Brain microvascular endothelial cell (primary cell): ENCODE results near the gene CHI3L1.
A peak's percentile ranks its signal among the peaks of the same experiment; 100 is the strongest.

Experiments
- DNase-seq: peaks from one replicate; pipeline ENCODE4 v3.0.0-alpha.2; 2020
- H3K27ac ChIP-seq: fragments of 250-450 bp; sonication (Bioruptor Pico); 2 replicates; pipeline ENCODE4 v1.5.1; 2020; ENCODE audit warnings: mild to moderate bottlenecking, moderate library complexity
- H3K27me3 ChIP-seq: fragments of 250-450 bp; sonication (Bioruptor Pico); replicated peaks from 2 replicates; pipeline ENCODE4 v1.5.1; 2020; ENCODE audit warnings: mild to moderate bottlenecking
- H3K36me3 ChIP-seq: fragments of 250-450 bp; sonication (Bioruptor Pico); replicated peaks from 2 replicates; pipeline ENCODE4 v1.5.1; 2020; ENCODE audit warnings: mild to moderate bottlenecking
- H3K4me3 ChIP-seq: 2 replicates; pipeline ENCODE4 v1.5.1; 2011; ENCODE audit warnings: low read depth, mild to moderate bottlenecking, control low read depth, low read length, moderate library complexity
- CTCF ChIP-seq: IDR thresholded peaks from 2 replicates; pipeline ENCODE4 v1.5.1; 2011; ENCODE audit warnings: low read depth, mild to moderate bottlenecking, moderate library complexity, low read length, control low read depth, inconsistent platforms; ENCODE audit errors: missing control alignments
- in situ Hi-C: cut with HindIII; loops from 2 replicates; pipeline ENCODE4 v1.10.0; 2017; ENCODE audit warnings: low sequenced_read_pairs, low pct_ligation_motif_present

The CHI3L1 gene

GRCh38 chr1:203210350-203210749 lies 23.8 kb upstream of the CHI3L1 start:
- no peak for TF ChIP-seq CTCF
- Histone ChIP-seq H3K27me3 (peaks cover 2% of the 10 kb centered on the region), H3K36me3 (no peaks in the 10 kb centered on the region), H3K4me3 (no peak overlapping the region), H3K27ac (no peak overlapping the region)
- in situ Hi-C loops: no loop called here
- DNase-seq: no peak

GRCh38 chr1:203208181-203208580 lies 21.7 kb upstream of the CHI3L1 start:
- in situ Hi-C loops: no loop called here
- no peaks in the 10 kb centered on the region for H3K27me3 ChIP-seq
- no peak for TF ChIP-seq CTCF

DNA sequence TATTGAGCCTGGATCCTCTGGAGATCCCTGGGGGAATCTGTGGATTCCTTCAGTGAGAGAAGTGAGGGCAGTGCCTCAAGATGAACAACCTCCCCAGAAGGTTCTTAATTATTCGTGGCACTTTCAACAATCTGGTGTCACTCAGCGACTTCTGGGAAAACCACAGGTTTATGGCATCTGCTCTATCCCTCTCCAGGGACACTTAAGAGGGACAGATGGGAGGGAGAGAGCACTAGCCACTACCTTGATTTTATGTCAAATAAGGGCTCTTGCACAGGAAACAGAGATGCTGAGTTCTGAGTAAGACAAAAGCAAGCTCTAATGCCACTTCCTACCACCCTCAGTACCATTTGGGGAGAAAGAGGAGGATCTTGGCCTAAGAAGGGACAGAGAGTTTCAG lies 21.2 kb upstream of the CHI3L1 start:
- in situ Hi-C loops: no loop called here

More at GRCh38 chr1:203208181-203208580, 21.7 kb upstream of the CHI3L1 start:
- no peak overlapping the region for H3K27ac ChIP-seq
- no peaks in the 10 kb centered on the region for H3K36me3 ChIP-seq
- no peak for DNase-seq
- H3K4me3 ChIP-seq: no peak overlapping the region

DNA sequence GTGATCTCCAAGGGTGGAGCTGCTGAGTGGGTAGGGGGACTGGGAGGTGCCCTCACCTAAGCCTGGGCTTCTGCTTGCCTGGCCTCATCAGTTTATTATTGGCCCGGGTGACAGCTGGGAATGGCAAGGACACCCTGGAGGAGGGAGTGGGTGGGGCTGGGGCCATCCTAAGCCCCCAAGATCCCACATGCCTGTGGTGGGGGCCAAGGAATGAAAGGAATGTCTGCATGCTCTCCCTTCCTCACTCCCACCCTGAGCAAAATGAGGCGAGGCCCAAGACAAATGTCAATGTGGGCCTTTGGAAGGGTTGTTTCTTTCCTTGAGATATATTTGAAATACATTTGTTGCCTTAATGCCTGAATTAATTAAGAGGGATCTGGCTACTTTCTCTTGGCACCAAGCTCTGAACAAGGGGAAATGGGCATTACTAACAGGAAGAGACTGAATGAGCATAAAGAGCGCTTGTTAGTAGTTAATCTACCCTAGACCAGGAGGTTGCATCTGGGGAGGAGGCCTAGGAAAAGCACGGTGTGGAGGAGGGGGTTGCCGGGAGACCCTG lies 19.7 kb upstream of the CHI3L1 start:
- in situ Hi-C loops: no loop called here
- H3K27ac ChIP-seq: no peak overlapping the region
- no peak overlapping the region for H3K4me3 ChIP-seq
- no peaks in the 10 kb centered on the region for H3K27me3 ChIP-seq
- H3K36me3 ChIP-seq: no peaks in the 10 kb centered on the region
- DNase-seq: no peak
- no peak for TF ChIP-seq CTCF

More for the DNA sequence above, 21.2 kb upstream of the CHI3L1 start:
- no peak for TF ChIP-seq CTCF
- Histone ChIP-seq H3K27ac (no peak overlapping the region), H3K27me3 (no peaks in the 10 kb centered on the region), H3K36me3 (no peaks in the 10 kb centered on the region), H3K4me3 (no peak overlapping the region)
- no peak for DNase-seq

DNA sequence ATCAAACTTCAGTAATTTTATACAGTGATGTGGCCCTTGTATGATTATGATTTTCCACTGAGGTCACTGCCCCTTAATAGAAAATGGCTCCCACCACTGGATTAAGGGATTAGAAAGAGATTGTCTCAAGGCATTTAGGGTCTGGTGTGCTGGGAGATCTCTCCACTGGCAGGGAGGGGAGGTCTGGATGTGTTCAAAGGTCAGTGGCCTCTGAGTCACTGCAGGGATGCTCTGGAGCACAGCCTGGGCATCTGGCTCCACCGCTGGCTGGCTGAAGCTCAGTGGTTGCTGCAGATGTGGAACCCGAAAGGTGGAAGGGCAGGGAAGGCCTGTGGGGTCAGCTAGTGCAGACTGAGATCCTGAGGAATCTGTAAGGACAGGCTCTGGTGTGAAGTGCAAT lies 18.3 kb upstream of the CHI3L1 start:
- in situ Hi-C loops: no loop called here
- H3K36me3 ChIP-seq: no peaks in the 10 kb centered on the region
- DNase-seq: no peak
- H3K27me3 ChIP-seq: no peaks in the 10 kb centered on the region
- H3K4me3 ChIP-seq: no peak overlapping the region
- no peak for TF ChIP-seq CTCF
- no peak overlapping the region for H3K27ac ChIP-seq

DNA sequence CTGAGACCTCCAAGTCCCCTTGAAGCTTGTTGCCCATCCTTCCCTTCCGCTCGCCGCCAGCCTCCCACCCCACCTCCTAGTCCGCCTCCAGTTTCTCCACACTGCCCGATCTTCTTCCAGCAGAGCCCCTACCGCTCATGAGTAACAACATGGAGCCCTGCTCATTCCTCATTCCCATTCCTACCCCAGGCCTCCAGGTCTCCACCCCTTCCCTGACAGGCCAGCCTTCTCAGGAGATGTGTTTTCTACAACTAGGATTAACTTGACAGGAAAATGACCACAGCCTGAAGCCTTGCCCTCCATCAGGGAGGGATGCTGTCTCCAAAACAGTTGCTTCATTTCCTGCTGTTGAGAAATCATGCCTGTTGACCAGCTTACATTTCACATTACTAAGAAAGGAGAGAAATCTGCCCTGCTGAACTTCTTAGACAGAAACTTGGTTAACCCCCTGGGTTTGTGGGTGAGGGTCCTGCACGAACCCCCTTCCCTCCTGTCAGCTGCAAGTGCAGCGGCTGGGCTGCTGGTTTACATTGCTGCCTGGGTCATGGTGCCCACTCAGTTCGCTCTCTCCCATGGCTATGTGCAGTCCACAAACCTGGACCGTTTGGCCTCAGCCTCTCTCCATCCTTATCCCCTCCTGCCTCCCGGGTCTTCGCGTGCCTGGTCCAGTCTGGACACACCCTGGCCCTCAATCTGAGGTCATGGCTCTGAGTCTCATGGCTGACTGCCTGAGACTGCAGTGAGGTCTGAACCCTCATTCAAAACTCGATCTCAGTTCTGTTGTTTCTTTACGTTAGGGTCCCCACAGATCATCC lies 16.1 kb upstream of the CHI3L1 start:
- no peak for TF ChIP-seq CTCF
- in situ Hi-C loops: no loop called here
- Histone ChIP-seq H3K4me3 (no peak overlapping the region), H3K27me3 (no peaks in the 10 kb centered on the region), H3K36me3 (no peaks in the 10 kb centered on the region), H3K27ac (no peak overlapping the region)
- peak; percentile 9 for DNase-seq
